ENCODE results near the gene SCD5.

- TF ChIP-seq CTCF (IDR thresholded peaks at IDR 0.05; ENCODE audit: low read length) = no peak
- TF ChIP-seq EZH2 (IDR thresholded peaks at IDR 0.05; ENCODE audit: borderline replicate concordance, low read length) = no peak
These were observed 89.6 kb downstream of the SCD5 start for GRCh38 chr4:82708982-82709381.
